Endodermal cell (in vitro differentiated cells): ENCODE results near the gene MED13L. TPM values are rescaled to one million over a fixed set of nuclear protein-coding genes. Genes with fewer than 3 reads are reported as not detected.

Source experiments
- DNase-seq: peaks from one replicate; pipeline ENCODE4 v3.0.0-alpha.2; 2017
- H3K27ac ChIP-seq: 2 replicates; pipeline ENCODE4 v1.5.1; 2013; ENCODE audit warnings: mild to moderate bottlenecking, low read depth, low read length, moderate library complexity
- H3K27me3 ChIP-seq: 2 replicates; pipeline ENCODE4 v1.6.1; 2013; ENCODE audit warnings: mild to moderate bottlenecking, low read length, moderate library complexity; ENCODE audit not compliant: insufficient read depth, control insufficient read depth, poor library complexity, severe bottlenecking
- H3K36me3 ChIP-seq: 2 replicates; pipeline ENCODE4 v1.7.0; 2013; ENCODE audit warnings: mild to moderate bottlenecking, low read length, moderate library complexity; ENCODE audit not compliant: control insufficient read depth, insufficient read depth
- H3K4me1 ChIP-seq: one replicate; pipeline ENCODE4 v1.7.0; 2013; ENCODE audit warnings: low read length; ENCODE audit not compliant: control insufficient read depth, insufficient read depth
- H3K4me3 ChIP-seq: 2 replicates; pipeline ENCODE4 v1.5.1; 2013; ENCODE audit warnings: mild to moderate bottlenecking, low read length, moderate library complexity
- H3K9ac ChIP-seq: 2 replicates; pipeline ENCODE4 v1.6.1; 2013; ENCODE audit warnings: mild to moderate bottlenecking, low read length, moderate library complexity; ENCODE audit not compliant: poor library complexity, severe bottlenecking; ENCODE audit errors: extremely low read depth
- H3K9me3 ChIP-seq: 2 replicates; pipeline ENCODE4 v1.6.1; 2013; ENCODE audit warnings: mild to moderate bottlenecking, low read length, moderate library complexity; ENCODE audit not compliant: control insufficient read depth
- H3K27ac Mint-ChIP-seq: 2 replicates; pipeline ENCODE4 v1.8.0; 2020; ENCODE audit warnings: mixed read lengths
- H3K27me3 Mint-ChIP-seq: 2 replicates; pipeline ENCODE4 v1.8.0; 2021; ENCODE audit warnings: mild to moderate bottlenecking, mixed read lengths; ENCODE audit not compliant: insufficient read depth
- H3K36me3 Mint-ChIP-seq: 2 replicates; pipeline ENCODE4 v1.8.0; 2020; ENCODE audit warnings: low read depth, mixed read lengths
- H3K4me1 Mint-ChIP-seq: 2 replicates; pipeline ENCODE4 v1.8.0; 2020; ENCODE audit warnings: mixed read lengths
- H3K4me3 Mint-ChIP-seq: 2 replicates; pipeline ENCODE4 v1.8.0; 2020; ENCODE audit warnings: mild to moderate bottlenecking, moderate library complexity, mixed read lengths
- H3K9me3 Mint-ChIP-seq: 2 replicates; pipeline ENCODE4 v1.8.0; 2020; ENCODE audit warnings: mild to moderate bottlenecking, mixed read lengths
- WGBS, 2 experiments: methylation state at CpG; one replicate each; pipeline versions ENCODE4 v1.1.5 to v1.1.7; 2013; ENCODE audit warnings: missing lambda C conversion rate in 2 of 2, mixed read lengths in 1 of 2; ENCODE audit not compliant: insufficient coverage in 1 of 2, insufficient read length in 1 of 2; 5-methylcytosine and 5-hydroxymethylcytosine counted together
- total RNA-seq, 2 donors: library from RNA; stranded (reverse); fragmentation: NEBNext Ultra II Directional in 1 of 2; extraction: Animal tissue kit (Norgen Biotek cat#: 25700) in 1 of 2; gene quantifications; 2 replicates in 1 of 2; 3 replicates in 1 of 2; pipeline ENCODE4 v1.2.1, GENCODE V29; 2021
- TF ChIP-seq, protein P1 (sequence below): fragments of 200-600 bp; sonication (generic); conservative IDR thresholded peaks from 2 replicates; pipeline ENCODE4 v1.5.0; 2021; ENCODE audit warnings: antibody characterized with exemption, mild to moderate bottlenecking

Gene MED13L
- total RNA-seq, 2 donors from 2014 or later: 101 to 111 TPM

DNA sequence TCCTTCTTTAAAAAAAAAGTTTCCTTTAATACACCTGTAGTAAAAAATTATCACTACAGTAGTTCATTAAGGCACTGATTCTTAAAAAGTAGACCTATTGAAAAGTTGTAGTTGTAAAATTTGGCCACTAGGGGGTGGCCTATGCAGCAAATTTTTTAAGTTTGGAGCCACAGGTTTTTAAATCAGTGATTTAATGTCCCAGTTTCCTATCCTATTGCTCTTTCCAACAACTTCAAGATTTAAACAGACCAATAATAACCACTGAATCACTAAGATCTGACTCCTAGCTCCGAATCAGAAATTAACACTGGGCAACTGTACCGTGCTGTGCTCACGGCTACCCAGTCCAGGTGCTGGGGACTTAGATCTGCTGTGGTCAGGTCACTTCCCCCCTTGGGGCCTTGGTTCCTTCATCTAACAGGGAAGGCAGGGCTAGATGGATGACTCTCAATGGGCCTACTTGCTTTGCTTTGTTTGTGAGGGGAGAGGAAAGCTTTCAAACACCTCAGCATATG is 279.3 kb downstream of the MED13L start:
- no peaks in the 10 kb centered on the region for H3K27me3 ChIP-seq
- H3K27me3 Mint-ChIP-seq: no peaks in the 10 kb centered on the region
- peaks cover 1% of the 10 kb centered on the region for H3K4me1 ChIP-seq
- TF ChIP-seq, protein P1, sequence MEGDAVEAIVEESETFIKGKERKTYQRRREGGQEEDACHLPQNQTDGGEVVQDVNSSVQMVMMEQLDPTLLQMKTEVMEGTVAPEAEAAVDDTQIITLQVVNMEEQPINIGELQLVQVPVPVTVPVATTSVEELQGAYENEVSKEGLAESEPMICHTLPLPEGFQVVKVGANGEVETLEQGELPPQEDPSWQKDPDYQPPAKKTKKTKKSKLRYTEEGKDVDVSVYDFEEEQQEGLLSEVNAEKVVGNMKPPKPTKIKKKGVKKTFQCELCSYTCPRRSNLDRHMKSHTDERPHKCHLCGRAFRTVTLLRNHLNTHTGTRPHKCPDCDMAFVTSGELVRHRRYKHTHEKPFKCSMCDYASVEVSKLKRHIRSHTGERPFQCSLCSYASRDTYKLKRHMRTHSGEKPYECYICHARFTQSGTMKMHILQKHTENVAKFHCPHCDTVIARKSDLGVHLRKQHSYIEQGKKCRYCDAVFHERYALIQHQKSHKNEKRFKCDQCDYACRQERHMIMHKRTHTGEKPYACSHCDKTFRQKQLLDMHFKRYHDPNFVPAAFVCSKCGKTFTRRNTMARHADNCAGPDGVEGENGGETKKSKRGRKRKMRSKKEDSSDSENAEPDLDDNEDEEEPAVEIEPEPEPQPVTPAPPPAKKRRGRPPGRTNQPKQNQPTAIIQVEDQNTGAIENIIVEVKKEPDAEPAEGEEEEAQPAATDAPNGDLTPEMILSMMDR: peak; percentile 96
- H3K27ac Mint-ChIP-seq: peak overlapping the region; percentile 28
- WGBS, 2 experiments: 0 to 36% methylated on average over 1 to 3 of the region's 3 CpGs
- H3K9me3 Mint-ChIP-seq: no peaks in the 10 kb centered on the region
- no peaks in the 10 kb centered on the region for H3K9me3 ChIP-seq
- DNase-seq: peak; percentile 87
- H3K4me1 Mint-ChIP-seq: peaks cover 11% of the 10 kb centered on the region
- H3K36me3 Mint-ChIP-seq: peaks cover 43% of the 10 kb centered on the region
- H3K36me3 ChIP-seq: peaks cover 77% of the 10 kb centered on the region
- H3K27ac ChIP-seq: no peak overlapping the region
- no peak overlapping the region for H3K4me3 ChIP-seq
- no peak overlapping the region for H3K9ac ChIP-seq
- no peak overlapping the region for H3K4me3 Mint-ChIP-seq

DNA sequence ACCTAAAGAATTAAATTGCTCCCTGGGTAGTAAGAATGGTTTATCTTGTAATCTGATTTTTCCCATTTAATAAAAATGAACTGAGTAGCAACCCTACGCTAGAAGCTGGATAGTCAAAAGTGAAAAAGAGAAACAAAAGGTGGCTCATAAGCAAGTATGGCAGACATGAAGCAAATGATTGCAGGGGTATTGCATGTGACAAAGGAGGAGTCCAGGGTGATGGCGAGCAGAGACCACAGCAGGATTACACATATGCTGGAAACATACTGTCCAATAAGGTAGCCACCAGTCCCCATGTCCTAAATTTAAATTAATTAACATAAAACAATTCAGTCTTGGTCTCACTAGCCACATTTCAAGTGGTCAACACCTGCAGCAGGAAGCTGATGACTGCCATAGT is 283.8 kb downstream of the MED13L start:
- Histone ChIP-seq H3K36me3 (peaks cover 73% of the 10 kb centered on the region), H3K4me3 (no peak overlapping the region), H3K4me1 (no peaks in the 10 kb centered on the region), H3K27me3 (no peaks in the 10 kb centered on the region), H3K27ac (no peak overlapping the region), H3K9ac (no peak overlapping the region), H3K9me3 (no peaks in the 10 kb centered on the region)
- Mint-ChIP-seq H3K4me1 (peaks cover 27% of the 10 kb centered on the region), H3K4me3 (no peak overlapping the region), H3K27me3 (no peaks in the 10 kb centered on the region), H3K27ac (no peak overlapping the region), H3K9me3 (no peaks in the 10 kb centered on the region), H3K36me3 (peaks cover 41% of the 10 kb centered on the region)
- DNase-seq: no peak
- TF ChIP-seq, protein P1: no peak
- WGBS, 2 experiments: 100% methylated on average over 2 of the region's 2 CpGs; no CpG with 5 or more reads in 1 of the 2 experiments

DNA sequence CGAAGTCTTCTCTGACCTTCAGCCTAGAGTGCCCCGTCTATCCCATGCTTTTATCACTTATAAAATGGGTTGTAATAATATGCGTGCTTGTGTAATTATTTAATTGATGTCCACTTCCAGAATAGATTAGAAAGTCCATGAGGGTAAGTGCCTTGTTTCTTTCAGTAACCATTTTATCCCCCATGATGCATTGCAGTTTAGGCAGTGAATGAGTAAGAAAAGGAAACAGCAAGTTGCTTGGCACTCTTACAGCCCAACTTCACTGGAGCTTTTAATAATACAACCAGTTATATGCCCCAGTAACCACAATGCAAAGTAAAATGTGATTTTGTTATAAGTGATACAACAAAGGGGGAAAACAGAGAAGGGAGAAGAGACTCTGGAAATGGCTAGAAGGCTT is 287.3 kb downstream of the MED13L start:
- H3K27me3 ChIP-seq: no peaks in the 10 kb centered on the region
- H3K4me3 ChIP-seq: no peak overlapping the region
- H3K36me3 ChIP-seq: peaks cover 72% of the 10 kb centered on the region
- H3K9me3 ChIP-seq: no peaks in the 10 kb centered on the region
- TF ChIP-seq, protein P1: no peak
- Mint-ChIP-seq H3K4me1 (peaks cover 40% of the 10 kb centered on the region), H3K4me3 (no peak overlapping the region), H3K27ac (no peak overlapping the region), H3K36me3 (peaks cover 38% of the 10 kb centered on the region), H3K9me3 (no peaks in the 10 kb centered on the region), H3K27me3 (no peaks in the 10 kb centered on the region)
- WGBS, 2 experiments: 95 to 100% methylated on average over 3 of the region's 3 CpGs
- no peaks in the 10 kb centered on the region for H3K4me1 ChIP-seq
- H3K27ac ChIP-seq: no peak overlapping the region
- H3K9ac ChIP-seq: no peak overlapping the region
- DNase-seq: no peak
